HUDEP-2 (cell line): ENCODE measurements around the gene AGAP1.
"Not testable (repeated sequence)": the region's sequence is repeated elsewhere in the genome, so short reads cannot be mapped to it uniquely, and the experiment has no call there.

Source experiments
- DNase-seq, 76 experiments: peaks; one replicate each; lab custom pipeline; 2025; ENCODE audit not compliant: unreplicated experiment in 76 of 76; lab: John Stamatoyannopoulos, UW

The AGAP1 gene

GRCh38 chr2:235600926-235601325 is 107.1 kb downstream of the AGAP1 start:
- DNase-seq: no peak

DNA sequence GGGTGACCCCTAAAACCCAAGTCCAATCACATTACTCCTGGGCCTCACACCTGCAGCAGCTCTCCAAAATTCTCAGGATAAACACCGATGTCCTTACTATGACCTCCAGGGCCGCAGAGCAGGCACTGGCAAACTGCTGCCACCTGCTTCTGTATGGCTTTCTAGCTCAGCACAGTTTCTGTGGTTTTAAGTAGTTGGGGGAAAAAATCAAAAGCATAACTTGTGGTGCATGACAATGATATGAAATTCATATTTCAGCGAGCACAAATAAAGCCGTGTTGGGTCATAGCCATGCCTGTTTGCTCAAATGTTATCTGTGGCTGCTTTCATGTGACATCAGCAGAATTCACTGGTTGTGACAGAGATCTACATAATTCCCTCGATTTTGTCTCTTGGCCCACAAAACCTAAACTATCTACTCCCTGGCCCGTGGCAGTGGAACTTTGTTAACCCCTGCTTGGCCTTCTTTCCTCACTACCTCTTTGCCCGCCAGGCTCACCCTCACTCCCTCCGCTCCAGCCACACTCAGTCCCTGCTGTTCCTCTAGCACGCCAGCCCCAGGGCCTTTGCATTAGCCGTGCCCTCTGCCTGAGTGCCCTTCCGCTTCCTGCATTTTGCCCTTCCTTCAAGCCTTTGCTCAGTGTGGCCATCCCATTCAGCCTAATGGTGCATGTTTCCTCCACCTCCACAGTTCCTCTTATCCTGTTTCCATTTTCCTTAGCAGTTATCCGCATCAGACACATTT is 108.3 kb downstream of the AGAP1 start:
- DNase-seq: no peak

- DNase-seq: not testable (repeated sequence)
Measured at GRCh38 chr2:235602971-235603370, 109.1 kb downstream of the AGAP1 start.

DNA sequence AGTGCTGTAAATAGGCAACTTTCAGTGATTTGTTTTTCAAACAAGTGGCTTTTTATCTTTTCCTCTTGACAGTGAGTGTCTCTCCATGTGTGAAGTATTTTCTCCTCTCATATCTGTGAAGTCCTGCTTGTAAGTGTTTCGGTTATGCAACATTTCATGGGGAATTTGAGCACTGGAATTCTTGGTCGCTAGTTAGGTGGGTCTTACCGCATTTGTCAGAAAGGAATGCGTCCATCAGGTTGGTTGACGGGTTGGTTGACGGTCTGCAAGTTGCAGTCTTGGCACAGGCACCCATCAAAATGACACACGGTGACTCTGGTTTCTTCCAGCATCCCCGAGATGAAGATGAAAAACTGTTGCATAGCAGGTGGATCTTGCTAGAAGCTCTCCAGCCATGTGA is 109.8 kb downstream of the AGAP1 start:
- no peak for DNase-seq

- DNase-seq: peak in 28 of 76 experiments; percentile 3 to 59 (median 19)
Measured at GRCh38 chr2:235605312-235606003, 111.6 kb downstream of the AGAP1 start.

GRCh38 chr2:235606004-235606715 is 112.3 kb downstream of the AGAP1 start:
- DNase-seq: no peak

DNA sequence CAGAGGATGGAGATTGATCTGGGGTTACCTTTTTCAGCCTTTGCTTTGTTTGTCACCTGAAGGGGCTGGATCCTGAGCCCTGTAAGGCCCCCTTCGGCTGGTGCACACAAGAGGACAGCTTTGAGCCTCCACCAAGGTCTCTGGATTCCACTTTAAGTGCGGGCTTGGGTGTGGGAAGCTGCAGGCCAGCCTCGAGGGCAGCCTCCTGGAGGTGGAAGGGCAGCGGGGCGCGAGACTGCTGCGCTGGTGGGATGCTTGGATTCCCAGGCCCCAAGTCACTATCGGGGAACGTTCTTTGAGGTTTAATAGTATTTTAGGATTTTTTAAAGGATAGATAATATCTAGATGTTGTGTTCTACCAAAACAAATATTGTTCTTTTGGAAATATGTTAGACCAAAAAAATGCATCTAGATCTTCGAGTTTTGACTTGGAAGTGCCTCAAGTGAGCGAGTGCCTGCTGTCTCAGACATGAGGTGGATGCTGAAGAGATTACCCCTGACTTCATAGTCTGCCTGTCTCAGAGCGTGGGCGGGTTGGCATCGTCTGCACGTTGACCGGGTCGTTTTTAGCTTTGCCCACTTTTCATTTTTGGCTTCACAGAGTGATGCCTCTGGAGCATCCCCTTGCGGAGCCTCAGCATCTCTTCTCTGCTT is 113.8 kb downstream of the AGAP1 start:
- DNase-seq: no peak

DNA sequence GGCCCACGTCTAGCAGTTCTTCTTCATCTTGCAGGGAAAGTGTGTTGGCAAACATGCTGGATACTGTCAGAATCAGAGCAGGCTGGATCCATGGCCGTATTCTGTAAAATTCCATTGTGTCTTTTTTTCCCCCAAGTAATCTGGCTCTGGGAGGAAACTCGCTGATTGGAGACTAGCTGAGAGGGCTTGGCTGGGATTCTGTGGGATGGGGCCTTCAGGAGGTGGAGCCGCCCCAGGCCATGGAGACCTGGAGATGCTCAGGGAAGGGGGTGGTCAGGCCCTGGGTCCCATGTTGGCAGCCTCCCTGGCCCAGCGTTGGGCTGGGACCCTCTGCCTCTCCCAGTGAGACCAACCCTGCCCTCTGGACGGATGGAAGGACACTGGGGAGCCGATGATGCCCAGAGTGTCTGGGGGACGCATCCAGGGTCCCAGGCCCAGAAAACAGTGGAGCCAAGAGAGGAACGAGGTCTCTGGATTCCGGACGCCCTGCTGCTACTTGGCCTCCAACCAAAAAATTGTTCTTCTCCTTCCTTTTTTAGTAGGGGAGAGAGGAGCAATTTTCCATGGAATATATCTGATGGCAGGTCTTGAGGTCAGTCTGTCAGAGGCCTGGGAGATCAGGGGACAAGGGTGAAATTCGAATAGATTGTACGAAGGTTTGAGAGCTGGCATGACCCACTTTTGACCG is 114.5 kb downstream of the AGAP1 start:
- DNase-seq: no peak

DNA sequence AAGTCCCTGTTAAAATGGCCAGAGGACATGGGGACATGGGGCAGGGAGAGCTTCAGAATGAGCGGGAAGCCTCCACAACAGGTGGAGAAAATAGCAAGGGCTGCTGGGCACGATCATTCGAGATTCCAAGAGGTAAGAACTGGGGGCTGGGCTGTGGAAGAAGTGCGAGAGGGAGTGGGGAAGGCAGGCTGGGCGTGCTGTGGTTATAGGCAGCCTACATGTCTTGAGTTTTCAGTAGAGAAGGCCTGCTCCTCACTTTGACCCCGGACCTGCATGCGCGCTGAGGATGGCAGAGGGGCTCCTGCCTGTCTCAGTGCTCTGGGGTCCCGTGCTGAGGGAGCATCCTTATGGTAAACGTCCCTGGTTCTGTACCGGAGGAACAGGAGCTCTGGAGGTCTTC is 115.5 kb downstream of the AGAP1 start:
- DNase-seq: no peak

DNA sequence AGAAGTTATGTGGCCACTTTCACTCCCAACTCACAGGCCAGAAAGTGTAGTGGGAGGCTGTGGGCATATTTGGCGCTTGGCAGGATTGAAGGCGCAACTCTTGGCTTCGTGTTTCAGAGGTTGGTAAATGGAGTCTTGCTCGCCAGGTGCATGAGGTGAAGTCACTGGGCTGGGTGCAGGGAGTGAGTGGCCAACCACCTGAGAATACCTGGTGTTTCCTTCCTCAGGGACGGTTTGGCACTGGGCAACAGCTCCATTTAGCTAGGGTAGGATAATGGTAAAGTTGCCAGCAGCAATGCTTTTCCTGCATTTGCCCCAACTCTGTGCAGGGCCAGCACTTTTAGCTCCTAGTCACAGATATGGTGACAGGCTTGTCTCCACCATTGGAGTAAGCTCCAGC is 115.9 kb downstream of the AGAP1 start:
- no peak for DNase-seq

DNA sequence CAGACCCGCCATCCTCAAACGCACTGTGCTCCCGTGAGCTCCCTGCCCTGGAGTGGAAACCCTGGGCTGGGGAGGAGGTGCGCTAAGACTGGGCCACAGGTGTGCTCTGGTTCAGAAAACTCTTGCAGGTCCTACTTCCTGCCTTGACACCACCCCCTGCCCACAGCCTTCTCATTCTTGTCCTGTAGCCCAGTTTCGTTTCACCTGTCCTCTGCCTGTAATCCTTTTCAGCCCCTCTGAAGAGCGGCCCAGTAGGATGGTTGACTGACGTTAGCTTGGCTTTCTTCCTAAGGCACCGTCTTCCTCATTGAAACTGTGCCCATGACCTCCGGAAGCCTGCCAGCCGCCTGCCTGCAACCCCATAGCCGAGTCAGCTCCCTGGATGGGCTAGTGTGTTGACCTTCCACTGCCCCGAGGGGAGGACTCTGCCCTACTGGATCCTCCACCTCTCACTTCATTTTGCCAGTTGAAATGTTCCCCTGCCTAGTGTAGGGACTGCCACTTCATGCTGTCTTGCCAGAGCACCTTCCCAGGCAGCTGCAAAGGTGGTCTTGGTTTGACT is 116.9 kb downstream of the AGAP1 start:
- no peak for DNase-seq

- no peak for DNase-seq
Measured at GRCh38 chr2:235611349-235611748, 117.5 kb downstream of the AGAP1 start.

DNA sequence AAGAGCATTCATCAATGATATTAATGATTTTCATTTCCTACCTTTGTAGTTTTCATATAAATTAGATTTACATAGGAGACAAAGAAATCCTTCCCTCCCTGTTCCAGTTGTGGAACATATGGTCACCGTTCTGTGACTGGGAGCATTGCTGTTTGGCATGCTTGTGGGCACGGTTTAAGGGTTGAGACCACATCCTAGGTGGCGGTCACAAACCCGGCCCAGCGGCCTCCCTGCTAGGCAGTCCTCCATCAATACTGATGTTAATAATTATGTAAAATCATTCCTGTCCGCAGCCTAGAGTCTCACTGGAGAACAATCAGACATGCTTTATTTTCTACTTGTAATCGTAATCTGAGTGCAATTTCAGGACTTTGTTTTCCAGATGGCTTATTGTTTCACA is 117.9 kb downstream of the AGAP1 start:
- DNase-seq: no peak

DNA sequence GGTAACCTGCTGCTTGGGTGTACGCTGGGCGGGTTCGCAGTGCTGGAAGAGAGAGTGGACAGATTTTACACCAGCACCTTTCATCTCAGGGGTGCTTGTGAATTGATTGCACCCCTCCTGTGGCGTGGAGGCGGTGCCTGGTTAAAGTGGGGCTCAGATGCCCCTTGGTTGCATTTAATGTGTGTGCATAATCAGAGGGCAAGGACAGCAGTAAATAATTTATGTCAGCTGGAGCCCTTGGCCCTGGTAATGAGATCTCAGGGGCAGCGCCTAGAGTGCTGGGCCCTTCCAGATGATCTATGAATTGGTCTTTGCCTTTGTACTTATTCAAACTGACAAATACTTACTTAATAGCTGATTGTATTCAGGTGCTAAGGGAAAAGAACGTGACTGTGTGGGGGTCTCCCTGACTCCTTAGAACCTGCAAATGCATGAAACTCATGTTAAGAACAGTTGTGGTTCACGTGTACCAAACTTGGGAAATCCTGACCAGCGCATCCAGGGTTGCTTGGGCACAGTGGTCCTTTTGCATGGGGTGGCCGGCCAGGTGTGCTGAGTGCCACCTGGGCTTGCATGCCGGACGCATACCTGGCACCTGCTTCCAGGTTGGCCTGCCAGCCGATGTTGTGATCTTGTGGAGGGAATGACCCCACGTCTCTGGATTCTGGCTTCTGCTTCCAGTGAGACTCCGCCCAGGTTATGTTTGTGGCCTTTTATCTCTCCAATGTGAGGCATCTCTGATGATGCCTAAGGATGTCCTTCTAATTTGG is 118.5 kb downstream of the AGAP1 start:
- DNase-seq: no peak

GRCh38 chr2:235613649-235614048 is 119.8 kb downstream of the AGAP1 start:
- no peak for DNase-seq

GRCh38 chr2:235614176-235614860 is 120.5 kb downstream of the AGAP1 start:
- DNase-seq: peak in 73 of 76 experiments; percentile 10 to 84 (median 57)

GRCh38 chr2:235614900-235615712 is 121.3 kb downstream of the AGAP1 start:
- DNase-seq: peak in 18 of 76 experiments; percentile 4 to 36 (median 15)

DNA sequence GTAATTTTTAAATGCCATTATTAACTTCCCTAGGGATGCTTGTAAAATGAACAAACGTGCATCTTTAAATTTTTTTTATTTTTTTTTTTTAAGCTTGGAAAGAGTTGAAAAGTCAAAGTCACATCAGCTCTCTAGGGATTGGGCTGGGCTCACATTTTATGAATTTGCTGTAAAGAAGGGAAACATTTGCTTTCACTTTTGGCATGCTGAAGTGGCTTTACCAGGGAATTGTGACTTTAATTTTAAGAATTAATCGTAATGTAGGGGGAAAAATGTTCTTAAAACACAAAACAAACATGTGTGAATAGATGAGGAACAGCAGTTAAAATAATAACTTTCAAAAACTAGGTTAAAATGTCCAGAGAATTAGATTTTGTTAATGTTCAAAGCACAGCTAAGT is 123.0 kb downstream of the AGAP1 start:
- no peak for DNase-seq
